Common myeloid progenitor, CD34-positive (primary cell): ENCODE measurements around the gene RSPH6A.

ENCODE experiments used
- CTCF ChIA-PET: fragments of 350-600 bp; sonication (Branson Sonifier 250); formaldehyde crosslinking; loops from one replicate; lab custom pipeline; 2021; ENCODE audit warnings: antibody characterized with exemption; lab: Charles Lee
- POLR2A ChIA-PET: fragments of 350-600 bp; sonication (Branson Sonifier 250); formaldehyde crosslinking; loops from one replicate; lab custom pipeline; 2021; ENCODE audit warnings: antibody characterized with exemption; lab: Charles Lee
- DNase-seq, 3 donors: peaks; one replicate each; pipeline versions ENCODE4 v3.0.0 to v3.0.0-alpha.2; 2013
- H3K27ac ChIP-seq, 2 experiments: 1 replicate in 1 of 2; 2 replicates in 1 of 2; pipeline ENCODE4 v1.7.0; 2013; ENCODE audit warnings: inconsistent platforms in 2 of 2, low read length in 2 of 2, mild to moderate bottlenecking in 2 of 2, low read depth in 1 of 2, moderate library complexity in 1 of 2; ENCODE audit not compliant: severe bottlenecking in 2 of 2, insufficient read depth in 1 of 2, poor library complexity in 1 of 2
- H3K27me3 ChIP-seq, 5 experiments: replicated peaks in 2 of 5; 1 replicate in 3 of 5; 2 replicates in 2 of 5; pipeline versions ENCODE4 v1.6.1 to v1.7.0; 2013; ENCODE audit warnings: low read length in 4 of 5, mild to moderate bottlenecking in 2 of 5, moderate library complexity in 2 of 5, inconsistent platforms in 1 of 5; ENCODE audit not compliant: insufficient read depth in 5 of 5, control insufficient read depth in 4 of 5
- H3K36me3 ChIP-seq, 4 experiments: 1 replicate in 2 of 4; 2 replicates in 2 of 4; pipeline versions ENCODE4 v1.6.1 to v1.7.0; 2013; ENCODE audit warnings: low read length in 3 of 4, control low read depth in 1 of 4, mild to moderate bottlenecking in 1 of 4; ENCODE audit not compliant: control insufficient read depth in 4 of 4, insufficient read depth in 4 of 4
- H3K4me1 ChIP-seq, 4 experiments: 1 replicate in 3 of 4; 2 replicates in 1 of 4; pipeline versions ENCODE4 v1.6.1 to v1.7.1; 2013; ENCODE audit warnings: low read length in 3 of 4, mild to moderate bottlenecking in 3 of 4, control low read depth in 1 of 4, inconsistent platforms in 1 of 4, moderate library complexity in 1 of 4; ENCODE audit not compliant: control insufficient read depth in 4 of 4, insufficient read depth in 4 of 4; ENCODE audit errors: control extremely low read depth in 1 of 4
- H3K4me3 ChIP-seq, 7 experiments: 1 replicate in 4 of 7; 2 replicates in 3 of 7; pipeline versions ENCODE4 v1.5.1 to v1.7.0; 2013; ENCODE audit warnings: mild to moderate bottlenecking in 7 of 7, low read length in 6 of 7, moderate library complexity in 6 of 7, inconsistent platforms in 2 of 7, low read depth in 2 of 7, control low read depth in 1 of 7; ENCODE audit not compliant: insufficient read depth in 4 of 7, control insufficient read depth in 1 of 7; ENCODE audit errors: extremely low read depth in 1 of 7
- H3K9me3 ChIP-seq, 5 experiments: 1 replicate in 4 of 5; 2 replicates in 1 of 5; pipeline versions ENCODE4 v1.6.1 to v1.7.1; 2013; ENCODE audit warnings: low read length in 4 of 5, mild to moderate bottlenecking in 2 of 5, inconsistent platforms in 1 of 5, low read depth in 1 of 5, moderate library complexity in 1 of 5; ENCODE audit not compliant: control insufficient read depth in 4 of 5, insufficient read depth in 2 of 5; ENCODE audit errors: control extremely low read depth in 1 of 5
- WGBS: methylation state at CpG from one replicate; pipeline ENCODE4 v1.1.5; 2013; ENCODE audit not compliant: insufficient coverage; 5-methylcytosine and 5-hydroxymethylcytosine counted together

The RSPH6A gene

GRCh38 chr19:45764475-45764874, 50.6 kb downstream of the RSPH6A start:
- H3K27ac ChIP-seq: no peak overlapping the region
- H3K4me1 ChIP-seq: peaks cover 0 to 22% (median 15%) of the 10 kb centered on the region in 4 experiments
- POLR2A ChIA-PET: no interaction called here
- H3K9me3 ChIP-seq: no peaks in the 10 kb centered on the region
- H3K4me3 ChIP-seq: no peak overlapping the region
- no peaks in the 10 kb centered on the region for H3K36me3 ChIP-seq
- H3K27me3 ChIP-seq: peaks cover 0 to 56% (median 13%) of the 10 kb centered on the region in 5 experiments
- DNase-seq: no peak
- 100% methylated on average over 3 of the region's 6 CpGs for WGBS
- CTCF ChIA-PET: interaction anchor here (0.7 kb wide), 1 partner anchor 11 kb away, joined by 3 read pairs; no protein-coding TSS in a partner anchor

GRCh38 chr19:45763691-45764294, 51.3 kb downstream of the RSPH6A start:
- peaks cover 0 to 15% (median 10%) of the 10 kb centered on the region in 4 experiments for H3K4me1 ChIP-seq
- WGBS: 85% methylated on average over 20 of the region's 27 CpGs
- no peaks in the 10 kb centered on the region for H3K36me3 ChIP-seq
- no peak for DNase-seq
- no peaks in the 10 kb centered on the region for H3K9me3 ChIP-seq
- ChIA-PET POLR2A (no interaction called here), CTCF (no interaction called here)
- no peak overlapping the region for H3K27ac ChIP-seq
- peaks cover 0 to 56% (median 16%) of the 10 kb centered on the region in 5 experiments for H3K27me3 ChIP-seq
- H3K4me3 ChIP-seq: no peak overlapping the region

GRCh38 chr19:45762870-45763631, 52.1 kb downstream of the RSPH6A start:
- Histone ChIP-seq H3K9me3 (no peaks in the 10 kb centered on the region), H3K36me3 (no peaks in the 10 kb centered on the region), H3K27ac (no peak overlapping the region), H3K4me1 (peaks cover 0 to 9% (median 5%) of the 10 kb centered on the region in 4 experiments), H3K27me3 (peaks cover 0 to 52% (median 15%) of the 10 kb centered on the region in 5 experiments), H3K4me3 (no peak overlapping the region)
- CTCF ChIA-PET: interaction anchor here (0.9 kb wide), 1 partner anchor 11 kb away, joined by 3 read pairs; no protein-coding TSS in a partner anchor
- WGBS: 95% methylated on average over 10 of the region's 15 CpGs
- POLR2A ChIA-PET: no interaction called here
- no peak for DNase-seq

GRCh38 chr19:45761714-45762113, 53.4 kb downstream of the RSPH6A start:
- no peaks in the 10 kb centered on the region for H3K36me3 ChIP-seq
- WGBS: 90% methylated on average over 17 of the region's 17 CpGs
- H3K4me1 ChIP-seq: no peaks in the 10 kb centered on the region
- no peaks in the 10 kb centered on the region for H3K9me3 ChIP-seq
- POLR2A ChIA-PET: no interaction called here
- no peak overlapping the region for H3K4me3 ChIP-seq
- CTCF ChIA-PET: no interaction called here
- DNase-seq: no peak
- H3K27ac ChIP-seq: no peak overlapping the region
- peaks cover 0 to 38% (median 14%) of the 10 kb centered on the region in 5 experiments for H3K27me3 ChIP-seq

- DNase-seq: no peak
- Histone ChIP-seq H3K9me3 (no peaks in the 10 kb centered on the region), H3K4me1 (no peaks in the 10 kb centered on the region), H3K4me3 (no peak overlapping the region), H3K27me3 (peaks cover 0 to 14% (median 8%) of the 10 kb centered on the region in 5 experiments), H3K36me3 (no peaks in the 10 kb centered on the region), H3K27ac (no peak overlapping the region)
- CTCF ChIA-PET: interaction anchor here (1.6 kb wide), 1 partner anchor 10 kb away, joined by 4 read pairs; no protein-coding TSS in a partner anchor
- POLR2A ChIA-PET: interaction anchor here (0.5 kb wide), 1 partner anchor 144 kb away, joined by 3 read pairs; no protein-coding TSS in a partner anchor
- WGBS: 94% methylated on average over 9 of the region's 9 CpGs
These were observed 56.2 kb downstream of the RSPH6A start for GRCh38 chr19:45758921-45759320.

GRCh38 chr19:45757695-45758094, 57.4 kb downstream of the RSPH6A start:
- ChIA-PET CTCF (interaction anchor here (1.6 kb wide), 1 partner anchor 8 kb away, joined by 4 read pairs; no protein-coding TSS in a partner anchor), POLR2A (no interaction called here)
- H3K4me3 ChIP-seq: no peak overlapping the region
- H3K4me1 ChIP-seq: no peaks in the 10 kb centered on the region
- DNase-seq: no peak
- H3K27me3 ChIP-seq: peaks cover 0 to 9% (median 2%) of the 10 kb centered on the region in 5 experiments
- H3K36me3 ChIP-seq: no peaks in the 10 kb centered on the region
- no peaks in the 10 kb centered on the region for H3K9me3 ChIP-seq
- WGBS: 91% methylated on average over 9 of the region's 9 CpGs
- no peak overlapping the region for H3K27ac ChIP-seq

GRCh38 chr19:45754323-45754722, 60.8 kb downstream of the RSPH6A start:
- peaks cover 0 to 8% (median 0%) of the 10 kb centered on the region in 5 experiments for H3K27me3 ChIP-seq
- H3K4me1 ChIP-seq: no peaks in the 10 kb centered on the region
- ChIA-PET POLR2A (no interaction called here), CTCF (interaction anchor here (0.9 to 1.9 kb wide), 3 partner anchors 10 to 46 kb away, joined by 3 to 6 read pairs (median 3); no protein-coding TSS in a partner anchor)
- 95% methylated on average over 8 of the region's 8 CpGs for whole genome bisulfite sequencing
- no peak for DNase-seq
- H3K9me3 ChIP-seq: no peaks in the 10 kb centered on the region
- H3K27ac ChIP-seq: no peak overlapping the region
- H3K4me3 ChIP-seq: no peak overlapping the region
- H3K36me3 ChIP-seq: no peaks in the 10 kb centered on the region
